Left ventricle myocardium inferior (tissue), 1 donor: ENCODE results near the gene COL19A1. TPM values are rescaled to one million over a fixed set of nuclear protein-coding genes. Genes with fewer than 3 reads are reported as not detected.

Experiments used
- DNase-seq: peaks from one replicate; pipeline ENCODE4 v3.0.0-alpha.2; 2020
- H3K27ac ChIP-seq: fragments of 200-600 bp; replicated peaks from 2 replicates; pipeline ENCODE4 v1.8.0; 2021
- H3K27me3 ChIP-seq: fragments of 200-600 bp; 2 replicates; pipeline ENCODE4 v1.8.0; 2021; ENCODE audit warnings: low read depth
- H3K36me3 ChIP-seq: fragments of 200-600 bp; 2 replicates; pipeline ENCODE4 v1.8.0; 2021
- H3K4me1 ChIP-seq: fragments of 200-600 bp; 2 replicates; pipeline ENCODE4 v1.8.0; 2021
- H3K4me3 ChIP-seq: fragments of 200-600 bp; 2 replicates; pipeline ENCODE4 v1.8.0; 2021; ENCODE audit warnings: mild to moderate bottlenecking, moderate library complexity
- H3K9me3 ChIP-seq: fragments of 200-600 bp; replicated peaks from 2 replicates; pipeline ENCODE4 v1.8.0; 2021
- CTCF ChIP-seq: fragments of 200-600 bp; IDR thresholded peaks from 2 replicates; pipeline ENCODE4 v1.8.0; 2021; ENCODE audit warnings: antibody characterized with exemption, mild to moderate bottlenecking, borderline replicate concordance
- intact Hi-C: fragments of 100-400 bp; cut with micrococcal nuclease; formaldehyde crosslinking; loops from one replicate; pipeline ENCODE4 v1.11.0; 2022
- total RNA-seq: library from RNA; stranded (reverse); fragmentation: NEBNext Ultra II Directional; extraction: Animal tissue kit (Norgen Biotek cat#: 25700); gene quantifications from one replicate; pipeline ENCODE4 v1.2.1, GENCODE V29; 2021
- donor health status: DM: no; HTN: yes; CAD: no; lungs with severe emphysema.

Gene COL19A1
- total RNA-seq, 1 donor from 2014 or later: 1.9 TPM

- TF ChIP-seq CTCF: no peak
- intact Hi-C loops: no loop called here
- no peaks in the 10 kb centered on the region for H3K4me1 ChIP-seq
Observed at GRCh38 chr6:70133246-70133645, 266.9 kb downstream of the COL19A1 start.

GRCh38 chr6:70134542-70134941 lies 268.2 kb downstream of the COL19A1 start:
- no peak overlapping the region for H3K4me3 ChIP-seq
- H3K4me1 ChIP-seq: no peaks in the 10 kb centered on the region
- no peaks in the 10 kb centered on the region for H3K9me3 ChIP-seq
- no peaks in the 10 kb centered on the region for H3K36me3 ChIP-seq
- H3K27ac ChIP-seq: no peak overlapping the region
- no peak for TF ChIP-seq CTCF
- intact Hi-C loops: no loop called here
- DNase-seq: no peak
- H3K27me3 ChIP-seq: no peaks in the 10 kb centered on the region

More at GRCh38 chr6:70133246-70133645, 266.9 kb downstream of the COL19A1 start:
- no peak overlapping the region for H3K4me3 ChIP-seq
- H3K27ac ChIP-seq: no peak overlapping the region
- DNase-seq: no peak
- no peaks in the 10 kb centered on the region for H3K36me3 ChIP-seq
- no peaks in the 10 kb centered on the region for H3K27me3 ChIP-seq
- H3K9me3 ChIP-seq: peaks cover 2% of the 10 kb centered on the region

GRCh38 chr6:70135219-70136160 lies 269.1 kb downstream of the COL19A1 start:
- no peaks in the 10 kb centered on the region for H3K4me1 ChIP-seq
- no peak for TF ChIP-seq CTCF
- no peaks in the 10 kb centered on the region for H3K36me3 ChIP-seq
- intact Hi-C loops: no loop called here
- H3K27ac ChIP-seq: no peak overlapping the region
- H3K27me3 ChIP-seq: no peaks in the 10 kb centered on the region
- no peaks in the 10 kb centered on the region for H3K9me3 ChIP-seq
- no peak overlapping the region for H3K4me3 ChIP-seq
- DNase-seq: no peak

GRCh38 chr6:70136996-70137395 lies 270.6 kb downstream of the COL19A1 start:
- no peak for TF ChIP-seq CTCF
- no peaks in the 10 kb centered on the region for H3K27me3 ChIP-seq
- no peak for DNase-seq
- H3K4me1 ChIP-seq: no peaks in the 10 kb centered on the region
- intact Hi-C loops: no loop called here
- no peaks in the 10 kb centered on the region for H3K36me3 ChIP-seq
- no peak overlapping the region for H3K27ac ChIP-seq
- H3K9me3 ChIP-seq: no peaks in the 10 kb centered on the region
- H3K4me3 ChIP-seq: no peak overlapping the region

GRCh38 chr6:70140496-70140895 lies 274.1 kb downstream of the COL19A1 start:
- no peaks in the 10 kb centered on the region for H3K36me3 ChIP-seq
- H3K4me3 ChIP-seq: no peak overlapping the region
- no peak overlapping the region for H3K27ac ChIP-seq
- DNase-seq: no peak
- TF ChIP-seq CTCF: no peak
- H3K4me1 ChIP-seq: no peaks in the 10 kb centered on the region
- H3K9me3 ChIP-seq: no peaks in the 10 kb centered on the region
- intact Hi-C loops: no loop called here
- no peaks in the 10 kb centered on the region for H3K27me3 ChIP-seq
